ENCODE measurements around the gene BEX2. TPM values are rescaled to one million over a fixed set of nuclear protein-coding genes. Genes with fewer than 3 reads are reported as not detected.

The BEX2 gene
- total RNA-seq, 1 donor from 2014 or later = 14.3 TPM

DNA sequence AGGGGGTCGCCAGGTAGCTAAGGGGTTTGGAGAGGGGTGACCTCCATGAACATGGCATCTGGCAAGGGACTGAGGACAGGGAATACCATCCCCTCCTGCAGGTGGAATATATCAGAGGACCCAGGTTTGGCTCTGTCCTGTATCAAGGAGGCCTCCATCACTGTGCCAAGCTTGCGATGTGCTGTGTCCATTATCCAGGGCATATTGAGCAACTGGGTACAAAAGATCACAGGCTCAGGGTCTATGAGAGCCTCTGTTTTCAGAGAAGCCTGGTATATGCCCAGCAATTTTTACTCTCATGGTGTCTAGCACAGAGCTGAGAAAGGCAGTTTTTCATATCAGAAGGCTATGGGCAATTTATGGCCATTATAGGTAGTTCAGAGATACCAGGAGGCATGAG lies 17.7 kb downstream of the BEX2 start:
- Histone ChIP-seq H3K36me3 (no peaks in the 10 kb centered on the region), H3K4me3 (no peak overlapping the region), H3K9me3 (no peaks in the 10 kb centered on the region), H3K27ac (no peak overlapping the region), H3K27me3 (ENCODE audit: low read depth) (no peaks in the 10 kb centered on the region), H3K4me1 (no peaks in the 10 kb centered on the region)
- TF ChIP-seq, protein P1, sequence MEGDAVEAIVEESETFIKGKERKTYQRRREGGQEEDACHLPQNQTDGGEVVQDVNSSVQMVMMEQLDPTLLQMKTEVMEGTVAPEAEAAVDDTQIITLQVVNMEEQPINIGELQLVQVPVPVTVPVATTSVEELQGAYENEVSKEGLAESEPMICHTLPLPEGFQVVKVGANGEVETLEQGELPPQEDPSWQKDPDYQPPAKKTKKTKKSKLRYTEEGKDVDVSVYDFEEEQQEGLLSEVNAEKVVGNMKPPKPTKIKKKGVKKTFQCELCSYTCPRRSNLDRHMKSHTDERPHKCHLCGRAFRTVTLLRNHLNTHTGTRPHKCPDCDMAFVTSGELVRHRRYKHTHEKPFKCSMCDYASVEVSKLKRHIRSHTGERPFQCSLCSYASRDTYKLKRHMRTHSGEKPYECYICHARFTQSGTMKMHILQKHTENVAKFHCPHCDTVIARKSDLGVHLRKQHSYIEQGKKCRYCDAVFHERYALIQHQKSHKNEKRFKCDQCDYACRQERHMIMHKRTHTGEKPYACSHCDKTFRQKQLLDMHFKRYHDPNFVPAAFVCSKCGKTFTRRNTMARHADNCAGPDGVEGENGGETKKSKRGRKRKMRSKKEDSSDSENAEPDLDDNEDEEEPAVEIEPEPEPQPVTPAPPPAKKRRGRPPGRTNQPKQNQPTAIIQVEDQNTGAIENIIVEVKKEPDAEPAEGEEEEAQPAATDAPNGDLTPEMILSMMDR (IDR thresholded peaks at IDR 0.05) = no peak
- DNase-seq (no peak), ATAC-seq (no peak)
- intact Hi-C loops (cut with DNase I) = no loop called here

DNA sequence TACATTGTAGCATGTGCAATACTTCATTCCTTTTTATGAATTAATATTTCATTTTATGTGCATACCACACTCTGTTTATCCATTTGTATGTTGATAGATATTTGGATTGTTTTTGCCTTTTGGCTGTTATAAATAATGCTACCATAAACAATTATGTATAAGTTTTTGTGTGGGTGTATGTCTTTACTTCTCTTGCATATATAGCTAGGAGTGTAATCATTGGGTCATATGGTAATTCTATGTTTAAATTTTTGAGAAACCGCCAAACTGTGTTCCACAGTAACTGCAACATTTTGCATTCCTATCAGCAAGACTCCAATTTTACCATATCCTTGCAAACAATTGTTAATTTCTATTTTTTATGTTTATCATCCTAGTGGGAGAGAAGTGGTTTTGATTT lies 31.2 kb downstream of the BEX2 start:
- Histone ChIP-seq H3K36me3 (no peaks in the 10 kb centered on the region), H3K4me1 (no peaks in the 10 kb centered on the region), H3K4me3 (no peak overlapping the region), H3K27ac (no peak overlapping the region), H3K27me3 (ENCODE audit: low read depth) (peaks cover 10% of the 10 kb centered on the region), H3K9me3 (no peaks in the 10 kb centered on the region)
- DNase-seq (no peak), ATAC-seq (no peak)
- intact Hi-C loops (cut with DNase I) = no loop called here
- TF ChIP-seq, protein P1 (IDR thresholded peaks at IDR 0.05) = no peak

DNA sequence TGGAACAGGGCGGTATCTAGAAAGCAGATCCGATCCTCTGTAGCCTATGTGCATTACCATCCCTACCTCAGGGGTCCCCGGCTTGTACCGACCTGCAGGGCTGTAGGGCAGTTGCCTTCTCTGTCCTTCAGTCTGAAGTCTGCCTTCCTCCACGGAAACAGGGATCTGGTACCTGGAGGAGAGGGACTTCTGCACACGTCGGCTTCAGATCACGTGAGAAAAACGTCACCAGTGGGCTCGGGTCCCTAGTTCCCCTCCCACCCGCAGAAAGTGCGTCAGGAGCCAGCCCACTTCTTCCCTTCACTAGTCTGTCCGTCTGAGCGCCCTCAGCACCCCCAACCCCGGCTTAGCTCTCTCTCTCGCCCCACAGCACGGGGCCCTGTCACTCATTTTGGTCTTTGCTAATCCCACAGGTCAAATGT lies 34.2 kb downstream of the BEX2 start, which contains the start of gene TCEAL5:
Gene TCEAL5, minus strand, starts transcription at position 170 of the 422 bp plus-strand sequence. CDS start 2,187 bp downstream, outside the sequence.
- H3K27me3 ChIP-seq (ENCODE audit: low read depth) = peaks cover 10% of the 10 kb centered on the region
- TF ChIP-seq, protein P1 (IDR thresholded peaks at IDR 0.05) = no peak

DNA sequence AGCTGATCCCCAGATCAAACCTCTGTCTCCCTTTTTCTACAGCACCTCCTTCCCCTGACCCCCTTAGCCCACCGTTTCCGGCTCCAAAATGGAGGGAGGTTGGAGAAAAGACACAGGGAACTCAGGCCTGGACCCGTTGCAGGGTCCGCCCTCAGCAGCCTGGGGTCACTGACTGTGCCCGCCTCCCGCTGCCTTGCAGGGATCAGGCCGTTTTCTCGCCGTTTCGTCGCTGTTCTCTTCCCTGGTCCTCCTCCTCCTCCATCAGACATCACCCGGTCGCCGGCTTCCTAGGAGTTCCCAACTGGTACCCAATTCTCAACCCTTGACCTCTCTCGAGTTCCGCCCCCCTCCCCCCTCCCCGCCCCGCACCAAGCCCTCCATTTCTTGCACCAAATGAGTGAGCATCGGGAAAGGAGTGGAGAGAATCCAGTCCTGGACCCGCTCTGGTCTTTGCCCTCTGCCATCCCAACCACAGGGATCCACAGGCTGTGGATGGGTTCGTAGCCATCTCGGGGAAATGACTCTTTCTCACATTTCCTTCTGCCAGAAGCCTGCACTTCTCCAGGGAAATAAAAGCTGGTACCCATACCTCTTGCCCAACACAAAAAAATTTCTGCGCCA lies 34.7 kb downstream of the BEX2 start:
- DNase-seq = no peak
- no peaks in the 10 kb centered on the region for H3K9me3 ChIP-seq
- no peaks in the 10 kb centered on the region for H3K4me1 ChIP-seq
- H3K4me3 ChIP-seq = no peak overlapping the region
- H3K27me3 ChIP-seq (ENCODE audit: low read depth) = peaks cover 10% of the 10 kb centered on the region
- intact Hi-C loops (cut with DNase I) = no loop called here
- H3K36me3 ChIP-seq = no peaks in the 10 kb centered on the region
- TF ChIP-seq, protein P1 (IDR thresholded peaks at IDR 0.05) = no peak
- H3K27ac ChIP-seq = no peak overlapping the region
- ATAC-seq = no peak

More for the DNA sequence above, 34.2 kb downstream of the BEX2 start, which contains the start of gene TCEAL5:
- Histone ChIP-seq H3K4me1 (no peaks in the 10 kb centered on the region), H3K27ac (no peak within 1 kb of the TSS), H3K4me3 (no peak within 1 kb of the TSS), H3K36me3 (no peaks in the 10 kb centered on the region), H3K9me3 (no peaks in the 10 kb centered on the region)
- ATAC-seq (no peak), DNase-seq (no peak)
- intact Hi-C loops (cut with DNase I) = no loop called here

DNA sequence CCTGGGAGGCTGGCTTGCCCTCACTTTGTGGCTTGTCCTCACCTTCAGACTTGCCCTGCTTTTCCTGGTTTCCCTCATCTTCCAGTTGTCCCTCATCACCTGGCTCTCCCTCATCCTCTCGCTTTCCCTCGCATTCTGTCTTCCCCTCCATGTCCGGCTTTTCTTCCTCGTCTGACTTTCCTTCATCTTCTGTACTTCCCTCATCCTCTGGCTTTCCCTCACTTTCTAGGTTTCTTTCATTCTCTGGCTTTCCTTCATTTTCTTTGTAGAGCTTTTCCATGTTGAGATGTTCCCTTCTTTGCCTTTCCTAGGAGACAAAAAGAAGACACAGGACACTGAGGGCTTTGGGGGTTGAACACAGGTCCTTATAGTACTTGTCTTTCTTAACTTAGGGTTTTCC lies 36.5 kb downstream of the BEX2 start:
- TF ChIP-seq, protein P1 (IDR thresholded peaks at IDR 0.05) = no peak

More for the DNA sequence above, 36.5 kb downstream of the BEX2 start:
- Histone ChIP-seq H3K27ac (no peak overlapping the region), H3K4me3 (no peak overlapping the region), H3K27me3 (ENCODE audit: low read depth) (peaks cover 10% of the 10 kb centered on the region), H3K36me3 (no peaks in the 10 kb centered on the region), H3K9me3 (no peaks in the 10 kb centered on the region), H3K4me1 (no peaks in the 10 kb centered on the region)
- ATAC-seq (no peak), DNase-seq (no peak)
- intact Hi-C loops (cut with DNase I) = no loop called here

Other genes starting within 250 kb of the BEX2 start
- gene BEX1, start 246.8 kb downstream of the BEX2 start, total RNA-seq = 1.2 TPM
- 13.5 TPM for gene NXF3, start 217.8 kb downstream of the BEX2 start, total RNA-seq
- gene BEX4, start 95.9 kb downstream of the BEX2 start, total RNA-seq = 37.3 TPM
- 41.5 TPM for gene TCEAL8, start 55.8 kb downstream of the BEX2 start, total RNA-seq
- gene TCEAL5, start 34.2 kb downstream of the BEX2 start, total RNA-seq = not detected
- gene TCEAL7, start 19.2 kb upstream of the BEX2 start, total RNA-seq = 3.2 TPM
- 34.6 TPM for gene TCEAL9, start 45.5 kb upstream of the BEX2 start, total RNA-seq
- 93.9 TPM for gene BEX3, start 65.5 kb upstream of the BEX2 start, total RNA-seq
- gene RAB40A, start 208.5 kb upstream of the BEX2 start, total RNA-seq = 0.53 TPM